Activated CD4-positive, alpha-beta T cell treated with anti-CD3 and anti-CD28 coated beads for 36 hours (primary cell): ENCODE results near the gene ZNF436. TPM values are rescaled to one million over a fixed set of nuclear protein-coding genes. Genes with fewer than 3 reads are reported as not detected.
A peak's percentile ranks its signal among the peaks of the same experiment; 100 is the strongest.

ENCODE experiments used
- ATAC-seq: fragments of 200-7000 bp; cut with Tn5 transposase; one replicate; pipeline ENCODE4 v1.10.0; 2021; ENCODE audit warnings: mild to moderate bottlenecking, moderate library complexity
- CTCF ChIA-PET: fragments of 350-600 bp; sonication (Branson Sonifier 250); formaldehyde crosslinking; loops from one replicate; lab custom pipeline; 2021; ENCODE audit warnings: antibody characterized with exemption; lab: Charles Lee
- POLR2A ChIA-PET: fragments of 350-600 bp; sonication (Branson Sonifier 250); formaldehyde crosslinking; loops from one replicate; lab custom pipeline; 2021; ENCODE audit warnings: antibody characterized with exemption, inconsistent platforms; lab: Charles Lee
- DNase-seq: peaks from one replicate; pipeline ENCODE4 v3.0.0-alpha.2; 2020
- H3K27ac Mint-ChIP-seq: one replicate; pipeline ENCODE4 v1.8.0; 2021; ENCODE audit warnings: mixed read lengths
- H3K27me3 Mint-ChIP-seq: one replicate; pipeline ENCODE4 v1.8.0; 2021; ENCODE audit warnings: mixed read lengths
- H3K36me3 Mint-ChIP-seq: one replicate; pipeline ENCODE4 v1.8.0; 2021; ENCODE audit warnings: low read depth, mixed read lengths
- H3K4me1 Mint-ChIP-seq: one replicate; pipeline ENCODE4 v1.8.0; 2021; ENCODE audit warnings: mixed read lengths
- H3K4me3 Mint-ChIP-seq: one replicate; pipeline ENCODE4 v1.8.0; 2021; ENCODE audit warnings: mild to moderate bottlenecking, moderate library complexity, mixed read lengths
- H3K9me3 Mint-ChIP-seq: one replicate; pipeline ENCODE4 v1.8.0; 2021; ENCODE audit warnings: low read depth, mixed read lengths
- intact Hi-C, 2 experiments: fragments of 100-400 bp; cut with DNase I in 1 of 2; cut with micrococcal nuclease in 1 of 2; formaldehyde crosslinking; loops; one replicate each; pipeline versions ENCODE4 v1.14.2 to v1.15.1; 2022 to 2024; cut with DNase I, micrococcal nuclease
- total RNA-seq, 2 experiments: library from RNA; stranded (reverse); gene quantifications; one replicate each; pipeline ENCODE4 v1.2.3, GENCODE V29; 2021

ZNF436 gene
- total RNA-seq, 2 experiments from 2014 or later = 5.2 to 6.1 TPM

- intact Hi-C loops = loop anchor here (1.0 to 10.0 kb wide), 11 partner anchors 24 to 1319 kb away; partner anchors contain the start of genes ASAP3 (in 1 of the 2), CDC42 (in 1 of the 2), E2F2 (in 1 of the 2) and GALE (in 1 of the 2)
- ChIA-PET POLR2A (interaction anchor here (0.5 to 1.7 kb wide), 18 partner anchors 11 to 1620 kb away, joined by 3 to 47 read pairs (median 4); partner anchors contain the start of genes RPL11 and ZNF436), CTCF (interaction anchor here (0.6 to 1.7 kb wide), 8 partner anchors 10 to 190 kb away, joined by 3 to 10 read pairs (median 4); no protein-coding TSS in a partner anchor)
- peaks cover 35% of the 10 kb centered on the region for H3K4me1 Mint-ChIP-seq
- ATAC-seq (peak; percentile 97), DNase-seq (peak; percentile 100)
- peak within 1 kb of the TSS; percentile 96 for H3K27ac Mint-ChIP-seq
- H3K9me3 Mint-ChIP-seq = no peaks in the 10 kb centered on the region
- H3K36me3 Mint-ChIP-seq = peaks cover 30% of the 10 kb centered on the region
- no peaks in the 10 kb centered on the region for H3K27me3 Mint-ChIP-seq
- peak within 1 kb of the TSS; percentile 85 for H3K4me3 Mint-ChIP-seq
These were observed 25.3 kb downstream of the ZNF436 start, which contains the start of gene HNRNPR for GRCh38 chr1:23344111-23344986. TSS of gene HNRNPR (minus strand) at chr1:23344284. CDS start at chr1:23341008, 3,276 bp downstream.

GRCh38 chr1:23343221-23344110 is 26.2 kb downstream of the ZNF436 start:
- H3K4me1 Mint-ChIP-seq = peaks cover 42% of the 10 kb centered on the region
- H3K27ac Mint-ChIP-seq = peak overlapping the region; percentile 96
- H3K4me3 Mint-ChIP-seq = peak overlapping the region; percentile 85
- H3K27me3 Mint-ChIP-seq = no peaks in the 10 kb centered on the region
- H3K9me3 Mint-ChIP-seq = no peaks in the 10 kb centered on the region
- intact Hi-C loops = loop anchor here (1.0 to 10.0 kb wide), 13 partner anchors 25 to 1318 kb away; partner anchors contain the start of genes ASAP3 (in 1 of the 2), CDC42 (in 1 of the 2), E2F2 (in 1 of the 2) and GALE (in 1 of the 2)
- H3K36me3 Mint-ChIP-seq = peaks cover 34% of the 10 kb centered on the region
- CTCF ChIA-PET = interaction anchor here (1.1 to 1.7 kb wide), 2 partner anchors 25 to 60 kb away, joined by 8 to 10 read pairs; no protein-coding TSS in a partner anchor
- DNase-seq (peak; percentile 80), ATAC-seq (peak; percentile 18)
- POLR2A ChIA-PET = interaction anchor here (0.5 to 1.7 kb wide), 13 partner anchors 9 to 1621 kb away, joined by 3 to 47 read pairs (median 5); partner anchors contain the start of genes RPL11 and ZNF436

DNA sequence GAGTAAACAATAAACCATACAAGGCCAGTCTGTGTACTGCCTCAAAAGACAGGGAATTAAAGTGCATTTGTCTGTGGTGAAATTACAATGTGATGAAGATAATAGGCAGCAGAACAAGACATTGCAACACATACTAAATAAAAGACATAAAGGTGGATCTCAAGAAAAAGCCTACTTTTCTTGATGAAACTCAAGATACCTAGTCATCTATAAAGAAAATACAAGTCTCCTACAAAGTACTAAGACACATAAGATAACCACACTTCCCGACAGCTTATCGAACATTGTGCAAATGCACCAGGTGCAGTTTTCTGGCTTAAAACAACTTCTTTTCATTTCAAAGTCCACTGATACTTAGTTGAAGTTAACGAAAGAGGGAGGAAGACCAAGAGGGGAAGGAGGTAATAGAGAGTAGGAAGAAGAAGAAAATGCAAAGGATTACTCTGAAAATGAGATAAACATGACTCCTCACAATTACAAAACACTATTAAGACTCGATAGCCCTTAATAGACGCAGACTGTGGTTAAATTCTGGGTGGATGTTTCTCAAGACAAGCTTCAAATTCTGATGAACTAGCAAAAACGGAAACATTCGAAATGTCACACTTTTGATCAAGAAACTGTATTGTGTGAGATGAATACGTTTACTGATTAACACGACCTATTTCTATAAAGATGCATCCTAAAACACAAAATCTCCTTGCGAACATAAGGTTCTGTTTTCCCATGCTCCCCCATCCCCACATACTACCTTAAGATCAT is 27.5 kb downstream of the ZNF436 start:
- Mint-ChIP-seq H3K9me3 (no peaks in the 10 kb centered on the region), H3K4me3 (peak overlapping the region; percentile 85), H3K4me1 (peaks cover 54% of the 10 kb centered on the region), H3K36me3 (peaks cover 44% of the 10 kb centered on the region), H3K27ac (peak overlapping the region; percentile 83), H3K27me3 (no peaks in the 10 kb centered on the region)
- ATAC-seq (no peak), DNase-seq (no peak)
- intact Hi-C loops = loop anchor here (2.0 to 10.0 kb wide), 4 partner anchors 63 to 1303 kb away; partner anchors contain the start of genes CDC42 (in 1 of the 2) and SRRM1 (in 1 of the 2)
- ChIA-PET CTCF (interaction anchor here (0.5 to 3.9 kb wide), 5 partner anchors 13 to 401 kb away, joined by 3 to 19 read pairs (median 3); partner anchors contain the start of gene ELOA), POLR2A (interaction anchor here (0.5 to 2.0 kb wide), 3 partner anchors 17 to 279 kb away, joined by 3 to 8 read pairs (median 5); no protein-coding TSS in a partner anchor)

DNA sequence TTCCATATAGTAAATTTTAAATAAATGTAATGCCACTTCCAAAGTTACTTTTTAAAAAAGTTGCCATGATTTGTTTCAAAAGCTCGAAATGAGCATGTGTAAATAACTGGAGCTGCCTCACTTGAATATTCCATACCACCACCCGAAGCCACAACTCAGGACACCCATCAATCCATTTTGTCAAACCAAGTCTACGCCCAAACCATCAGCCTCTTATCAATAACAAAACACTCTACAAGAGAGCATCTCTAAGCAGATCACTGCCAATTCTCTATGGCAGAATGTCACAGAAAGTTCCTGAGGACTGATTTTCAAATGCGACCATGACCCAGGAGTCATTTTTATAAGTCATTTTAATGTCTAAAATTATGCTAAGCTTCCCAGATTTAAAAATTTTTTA is 30.0 kb downstream of the ZNF436 start:
- Mint-ChIP-seq H3K4me1 (peaks cover 54% of the 10 kb centered on the region), H3K27ac (peak overlapping the region; percentile 55), H3K27me3 (no peaks in the 10 kb centered on the region), H3K9me3 (no peaks in the 10 kb centered on the region), H3K4me3 (peak overlapping the region; percentile 85), H3K36me3 (peaks cover 58% of the 10 kb centered on the region)
- ChIA-PET POLR2A (interaction anchor here (0.6 kb wide), 1 partner anchor 156 kb away, joined by 3 read pairs; no protein-coding TSS in a partner anchor), CTCF (interaction anchor here (0.6 to 3.9 kb wide), 5 partner anchors 15 to 557 kb away, joined by 3 to 19 read pairs (median 3); no protein-coding TSS in a partner anchor)
- intact Hi-C loops = loop anchor here in 1 of 2 experiments (5.0 to 10.0 kb wide), 3 partner anchors 278 to 1305 kb away; partner anchors contain the start of genes CDC42 and SRRM1
- no peak for DNase-seq
- ATAC-seq = no peak

DNA sequence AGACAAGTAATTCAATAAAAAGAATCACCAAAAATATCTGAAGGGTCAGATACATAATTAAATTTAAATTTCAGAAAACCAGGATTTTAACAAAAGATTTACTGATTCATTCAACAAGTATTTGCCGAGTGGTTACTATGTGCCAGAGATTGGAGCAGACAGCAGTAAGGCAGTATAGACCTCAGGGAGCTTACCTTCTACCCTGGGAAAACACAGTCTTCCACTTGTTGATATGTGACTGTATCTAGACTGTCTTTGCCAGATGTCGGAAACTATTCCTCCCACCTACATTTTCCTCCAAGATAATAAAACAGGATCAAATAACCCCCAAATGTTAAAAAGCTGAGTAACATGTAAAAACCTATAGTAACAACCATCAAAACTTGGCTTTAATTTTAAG is 31.8 kb downstream of the ZNF436 start:
- DNase-seq (no peak), ATAC-seq (no peak)
- H3K36me3 Mint-ChIP-seq = peaks cover 67% of the 10 kb centered on the region
- H3K4me3 Mint-ChIP-seq = no peak overlapping the region
- H3K27ac Mint-ChIP-seq = peak overlapping the region; percentile 21
- intact Hi-C loops = no loop called here
- ChIA-PET CTCF (interaction anchor here (0.5 to 2.3 kb wide), 4 partner anchors 8 to 158 kb away, joined by 3 to 6 read pairs (median 3); no protein-coding TSS in a partner anchor), POLR2A (no interaction called here)
- no peaks in the 10 kb centered on the region for H3K27me3 Mint-ChIP-seq
- no peaks in the 10 kb centered on the region for H3K9me3 Mint-ChIP-seq
- peaks cover 59% of the 10 kb centered on the region for H3K4me1 Mint-ChIP-seq

DNA sequence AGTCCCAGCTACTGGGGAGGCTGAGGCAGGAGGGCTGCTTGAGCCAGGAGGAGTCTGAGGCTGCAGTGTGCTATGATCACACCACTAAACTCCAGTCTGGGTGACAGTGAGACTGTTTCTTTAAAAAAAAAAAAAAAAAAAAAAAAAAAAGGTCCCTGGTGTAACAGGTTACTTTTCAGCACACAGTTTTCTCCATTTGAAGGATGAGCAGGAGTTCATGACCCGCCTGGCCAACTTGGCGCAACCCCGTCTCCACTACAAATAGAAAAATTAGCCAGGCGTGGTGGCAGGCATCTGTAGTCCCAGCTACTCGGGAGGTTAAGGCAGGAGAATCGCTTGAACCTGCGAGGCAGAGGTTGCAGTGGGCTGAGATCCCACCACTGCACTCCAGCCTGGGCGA is 37.9 kb downstream of the ZNF436 start:
- Mint-ChIP-seq H3K36me3 (peaks cover 72% of the 10 kb centered on the region), H3K9me3 (no peaks in the 10 kb centered on the region), H3K4me3 (no peak overlapping the region), H3K27ac (no peak overlapping the region), H3K4me1 (peaks cover 41% of the 10 kb centered on the region), H3K27me3 (no peaks in the 10 kb centered on the region)
- intact Hi-C loops = no loop called here
- no peak for ATAC-seq
- DNase-seq = no peak
- ChIA-PET CTCF (interaction anchor here (0.9 kb wide), 1 partner anchor 306 kb away, joined by 5 read pairs; no protein-coding TSS in a partner anchor), POLR2A (no interaction called here)

- Mint-ChIP-seq H3K36me3 (peaks cover 74% of the 10 kb centered on the region), H3K9me3 (no peaks in the 10 kb centered on the region), H3K4me3 (no peak overlapping the region), H3K27ac (peak overlapping the region; percentile 42), H3K27me3 (no peaks in the 10 kb centered on the region), H3K4me1 (peaks cover 42% of the 10 kb centered on the region)
- ChIA-PET POLR2A (no interaction called here), CTCF (interaction anchor here (0.9 to 1.3 kb wide), 2 partner anchors 8 to 306 kb away, joined by 3 to 5 read pairs; no protein-coding TSS in a partner anchor)
- intact Hi-C loops = no loop called here
- ATAC-seq (no peak), DNase-seq (no peak)
These were observed 38.8 kb downstream of the ZNF436 start for GRCh38 chr1:23330846-23331245.

DNA sequence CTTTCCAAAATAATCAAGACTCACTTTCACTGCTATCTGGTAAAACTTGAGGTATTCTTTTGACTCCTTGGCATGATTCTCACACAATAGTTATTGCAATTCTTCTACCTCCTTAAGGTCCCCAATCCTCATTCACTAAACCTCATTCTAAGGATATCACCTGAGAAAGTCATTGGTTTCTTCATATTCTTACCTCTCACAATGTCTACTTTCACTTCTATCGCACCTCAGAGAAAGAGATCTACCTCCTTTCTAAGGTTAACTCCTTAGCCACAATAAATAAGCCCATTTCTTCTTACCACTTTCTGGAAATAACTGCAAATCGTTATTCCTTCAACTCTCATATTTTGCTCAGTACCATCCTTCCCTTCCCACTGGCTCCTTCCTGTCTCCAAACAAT is 44.2 kb downstream of the ZNF436 start:
- H3K36me3 Mint-ChIP-seq = peaks cover 61% of the 10 kb centered on the region
- peaks cover 34% of the 10 kb centered on the region for H3K4me1 Mint-ChIP-seq
- no peak overlapping the region for H3K27ac Mint-ChIP-seq
- ChIA-PET POLR2A (interaction anchor here (0.6 to 0.7 kb wide), 2 partner anchors 16 to 17 kb away, joined by 5 to 7 read pairs; no protein-coding TSS in a partner anchor), CTCF (no interaction called here)
- no peak overlapping the region for H3K4me3 Mint-ChIP-seq
- ATAC-seq (no peak), DNase-seq (no peak)
- H3K27me3 Mint-ChIP-seq = no peaks in the 10 kb centered on the region
- intact Hi-C loops = no loop called here
- H3K9me3 Mint-ChIP-seq = no peaks in the 10 kb centered on the region

GRCh38 chr1:23322770-23323169 is 46.9 kb downstream of the ZNF436 start:
- Mint-ChIP-seq H3K4me3 (no peak overlapping the region), H3K27ac (no peak overlapping the region), H3K27me3 (no peaks in the 10 kb centered on the region), H3K36me3 (peaks cover 57% of the 10 kb centered on the region), H3K9me3 (no peaks in the 10 kb centered on the region), H3K4me1 (peaks cover 9% of the 10 kb centered on the region)
- CTCF ChIA-PET = interaction anchor here (1.4 kb wide), 1 partner anchor 81 kb away, joined by 3 read pairs; no protein-coding TSS in a partner anchor
- intact Hi-C loops = no loop called here
- DNase-seq (no peak), ATAC-seq (no peak)
- POLR2A ChIA-PET = no interaction called here
